ENCODE data around the gene DCLK2. TPM values are rescaled to one million over a fixed set of nuclear protein-coding genes. Genes with fewer than 3 reads are reported as not detected.

DCLK2 gene
- total RNA-seq, 1 experiment from 2014 or later = 2.9 TPM

DNA sequence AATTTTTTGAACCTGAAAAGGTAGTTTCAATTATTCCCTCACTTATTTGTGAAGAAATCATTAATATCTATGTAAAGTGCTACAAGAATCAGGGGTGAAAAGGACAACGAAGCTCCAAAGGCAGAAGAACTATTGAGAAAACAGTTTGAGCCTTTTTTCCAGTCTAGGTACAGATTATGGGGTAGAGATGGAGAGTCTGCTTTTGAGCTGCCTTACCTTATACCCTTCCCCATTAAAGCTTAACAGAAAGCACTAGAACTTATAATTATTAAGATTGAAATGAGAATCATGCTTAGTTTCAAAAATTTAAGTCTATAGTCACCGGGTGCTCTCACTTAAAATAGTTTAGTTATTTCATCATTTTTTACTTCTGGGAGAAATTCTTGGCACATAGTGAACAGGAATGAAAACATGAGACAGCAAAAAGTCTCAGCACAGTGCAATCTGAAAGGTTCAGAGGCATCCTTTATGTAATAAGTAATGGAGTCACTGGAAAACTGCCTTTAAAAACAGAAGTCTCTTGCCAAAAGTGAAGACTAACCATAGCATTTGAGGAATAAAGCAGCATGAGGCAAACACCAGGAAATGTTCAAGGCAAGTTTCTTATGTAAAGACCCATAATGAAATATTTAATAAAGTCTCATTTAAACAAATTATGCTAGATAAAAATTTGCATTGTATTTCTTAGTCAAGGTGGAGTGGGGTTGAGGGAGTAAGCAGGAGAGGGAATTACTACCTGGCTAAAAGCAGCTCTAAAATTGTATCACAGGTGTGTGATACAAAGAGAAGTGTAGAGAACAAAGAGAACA is 5.1 kb upstream of the DCLK2 start:
- H3K4me1 Mint-ChIP-seq (ENCODE audit: low read depth, unreplicated experiment) = no peaks in the 10 kb centered on the region
- intact Hi-C loops (cut with micrococcal nuclease; ENCODE audit: unreplicated experiment) = no loop called here
- H3K9me3 ChIP-seq = no peaks in the 10 kb centered on the region
- H3K36me3 ChIP-seq (ENCODE audit: control insufficient read depth, insufficient read depth, low read length) = no peaks in the 10 kb centered on the region
- H3K4me1 ChIP-seq = no peaks in the 10 kb centered on the region
- POLR2A ChIA-PET = no interaction called here
- CTCF ChIA-PET = no interaction called here
- TF ChIP-seq CTCF (IDR thresholded peaks at IDR 0.05; ENCODE audit: insufficient read depth in 1 of 2, low read depth in 1 of 2, low read length in 1 of 2, severe bottlenecking in 1 of 2, unreplicated experiment in 1 of 2) = no peak
- no peaks in the 10 kb centered on the region for H3K27me3 Mint-ChIP-seq (ENCODE audit: insufficient read depth, unreplicated experiment)
- peaks cover 2% of the 10 kb centered on the region; the same call in 1 of the 2 replicates for H3K27me3 ChIP-seq (replicated peaks; ENCODE audit: control insufficient read depth, insufficient read depth, low read length)
- no TSS peak for BruUV-seq (replicated peaks)
- no peak for DNase-seq
- H3K9me3 Mint-ChIP-seq (ENCODE audit: unreplicated experiment) = no peaks in the 10 kb centered on the region
- no peak overlapping the region for H3K4me3 ChIP-seq (ENCODE audit: low read depth, low read length)
- H3K27ac Mint-ChIP-seq (ENCODE audit: unreplicated experiment) = no peak overlapping the region
- H3K4me3 Mint-ChIP-seq (ENCODE audit: unreplicated experiment) = no peak overlapping the region
- H3K36me3 Mint-ChIP-seq (ENCODE audit: insufficient read depth, unreplicated experiment) = no peaks in the 10 kb centered on the region

DNA sequence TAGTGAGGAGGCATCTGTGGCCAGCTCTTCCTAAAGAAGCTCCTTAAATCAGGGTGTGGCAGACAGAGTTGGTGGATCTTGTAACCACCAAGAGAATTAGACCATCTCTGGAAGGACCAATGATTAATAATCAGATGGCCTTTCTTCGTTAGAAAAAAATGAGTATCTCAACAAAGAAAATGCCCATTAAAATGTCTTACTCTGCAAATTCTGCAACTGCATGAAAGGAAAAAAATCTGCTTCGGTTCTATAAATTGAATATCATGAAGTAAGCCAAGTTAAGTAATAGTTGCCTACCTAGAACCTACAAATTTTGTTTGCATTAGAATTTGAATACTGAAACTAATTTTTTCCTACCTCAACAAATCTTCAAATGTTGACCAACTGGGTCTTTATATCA is 4.2 kb upstream of the DCLK2 start:
- H3K36me3 ChIP-seq (ENCODE audit: control insufficient read depth, insufficient read depth, low read length) = no peaks in the 10 kb centered on the region
- no peak overlapping the region for H3K4me3 ChIP-seq (ENCODE audit: low read depth, low read length)
- intact Hi-C loops (cut with micrococcal nuclease; ENCODE audit: unreplicated experiment) = no loop called here
- H3K4me1 ChIP-seq = peaks cover 3% of the 10 kb centered on the region; the same call in 1 of the 2 replicates
- Mint-ChIP-seq H3K27me3 (ENCODE audit: insufficient read depth, unreplicated experiment) (no peaks in the 10 kb centered on the region), H3K4me3 (ENCODE audit: unreplicated experiment) (no peak overlapping the region), H3K4me1 (ENCODE audit: low read depth, unreplicated experiment) (no peaks in the 10 kb centered on the region), H3K9me3 (ENCODE audit: unreplicated experiment) (no peaks in the 10 kb centered on the region), H3K36me3 (ENCODE audit: insufficient read depth, unreplicated experiment) (no peaks in the 10 kb centered on the region), H3K27ac (ENCODE audit: unreplicated experiment) (no peak overlapping the region)
- no peak for TF ChIP-seq CTCF (IDR thresholded peaks at IDR 0.05; ENCODE audit: insufficient read depth in 1 of 2, low read depth in 1 of 2, low read length in 1 of 2, severe bottlenecking in 1 of 2, unreplicated experiment in 1 of 2)
- BruUV-seq (replicated peaks) = no TSS peak
- DNase-seq = no peak
- no peaks in the 10 kb centered on the region for H3K9me3 ChIP-seq
- H3K27me3 ChIP-seq (replicated peaks; ENCODE audit: control insufficient read depth, insufficient read depth, low read length) = peaks cover 2% of the 10 kb centered on the region; the same call in 1 of the 2 replicates
- CTCF ChIA-PET = no interaction called here
- POLR2A ChIA-PET = no interaction called here

GRCh38 chr4:150078579-150079080 is 385 bp downstream of the DCLK2 start:
- TF ChIP-seq CTCF (IDR thresholded peaks at IDR 0.05; ENCODE audit: insufficient read depth in 1 of 2, low read depth in 1 of 2, low read length in 1 of 2, severe bottlenecking in 1 of 2, unreplicated experiment in 1 of 2) = no peak
- intact Hi-C loops (cut with micrococcal nuclease; ENCODE audit: unreplicated experiment) = loop anchor here (2.0 kb wide), 1 partner anchor 68 kb away; no protein-coding TSS in a partner anchor
- Histone ChIP-seq H3K9me3 (no peaks in the 10 kb centered on the region), H3K4me3 (ENCODE audit: low read depth, low read length) (peak overlapping the region; percentile 50), H3K36me3 (ENCODE audit: control insufficient read depth, insufficient read depth, low read length) (no peaks in the 10 kb centered on the region), H3K4me1 (peaks cover 25% of the 10 kb centered on the region), H3K27me3 (replicated peaks; ENCODE audit: control insufficient read depth, insufficient read depth, low read length) (peaks cover 2% of the 10 kb centered on the region; the same call in 1 of the 2 replicates)
- Mint-ChIP-seq H3K27ac (ENCODE audit: unreplicated experiment) (no peak overlapping the region), H3K4me1 (ENCODE audit: low read depth, unreplicated experiment) (no peaks in the 10 kb centered on the region), H3K9me3 (ENCODE audit: unreplicated experiment) (no peaks in the 10 kb centered on the region), H3K27me3 (ENCODE audit: insufficient read depth, unreplicated experiment) (no peaks in the 10 kb centered on the region), H3K36me3 (ENCODE audit: insufficient read depth, unreplicated experiment) (no peaks in the 10 kb centered on the region), H3K4me3 (ENCODE audit: unreplicated experiment) (peak overlapping the region; percentile 65)
- DNase-seq = peak in 1 of 2 experiments; percentile 51
- POLR2A ChIA-PET = no interaction called here
- BruUV-seq (replicated peaks) = no TSS peak
- CTCF ChIA-PET = interaction anchor here (0.6 to 3.1 kb wide), 2 partner anchors 131 to 147 kb away, joined by 3 to 8 read pairs; no protein-coding TSS in a partner anchor
